HPDE6-E6E7 (cell line): ENCODE data around the gene KLK2.

Experiments used
- DNase-seq: peaks from one replicate; pipeline ENCODE4 v3.0.0; 2011; ENCODE audit warnings: missing footprints; ENCODE audit errors: extremely low spot score

The KLK2 gene

DNA sequence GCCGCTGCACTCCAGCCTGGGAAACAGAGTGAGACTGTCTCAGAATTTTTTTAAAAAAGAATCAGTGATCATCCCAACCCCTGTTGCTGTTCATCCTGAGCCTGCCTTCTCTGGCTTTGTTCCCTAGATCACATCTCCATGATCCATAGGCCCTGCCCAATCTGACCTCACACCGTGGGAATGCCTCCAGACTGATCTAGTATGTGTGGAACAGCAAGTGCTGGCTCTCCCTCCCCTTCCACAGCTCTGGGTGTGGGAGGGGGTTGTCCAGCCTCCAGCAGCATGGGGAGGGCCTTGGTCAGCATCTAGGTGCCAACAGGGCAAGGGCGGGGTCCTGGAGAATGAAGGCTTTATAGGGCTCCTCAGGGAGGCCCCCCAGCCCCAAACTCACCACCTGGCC, at the start of gene KLK2:
TSS of gene KLK2 (plus strand) at position 384 of the 400 bp plus-strand sequence. CDS start 35 bp downstream, outside the sequence.
- no peak for DNase-seq

DNA sequence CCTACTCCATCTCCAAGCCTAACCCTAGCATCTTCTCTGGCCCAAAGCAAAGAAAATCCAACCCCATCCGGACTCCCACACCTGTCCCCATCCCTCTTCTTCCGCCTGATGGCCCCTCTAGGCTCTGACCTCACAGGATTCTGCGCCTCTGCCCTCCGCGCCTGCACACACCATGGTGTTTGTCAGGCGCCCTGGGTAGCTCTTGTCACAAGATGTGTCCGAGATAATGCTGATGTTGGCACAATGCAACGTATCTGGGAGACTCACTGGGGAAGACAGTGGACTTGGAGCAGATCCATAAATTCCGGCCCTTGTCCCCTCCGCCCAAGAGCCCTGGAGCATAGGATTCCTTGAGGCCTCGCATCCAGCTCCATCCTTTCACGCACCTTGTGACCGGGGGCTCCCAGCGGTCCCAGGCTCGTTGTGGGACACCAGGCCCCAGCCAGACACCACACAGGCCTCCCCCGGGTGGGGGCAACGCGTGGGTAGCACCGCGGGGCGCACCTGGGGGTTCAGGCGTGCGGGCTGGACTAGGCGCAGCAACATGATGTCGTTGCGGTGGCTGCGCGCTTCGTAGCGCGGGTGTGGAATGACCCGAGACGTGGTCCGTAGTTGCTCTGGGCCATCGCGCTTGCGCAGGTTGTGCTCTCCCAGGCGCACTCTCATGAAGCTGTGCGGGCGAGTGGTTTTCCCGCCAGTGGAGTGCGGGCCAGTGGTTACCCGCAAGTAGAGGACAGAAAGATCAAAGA, 46.6 kb upstream of the KLK2 start:
- DNase-seq = no peak

GRCh38 chr19:50827476-50827875, 45.8 kb upstream of the KLK2 start:
- no peak for DNase-seq

DNA sequence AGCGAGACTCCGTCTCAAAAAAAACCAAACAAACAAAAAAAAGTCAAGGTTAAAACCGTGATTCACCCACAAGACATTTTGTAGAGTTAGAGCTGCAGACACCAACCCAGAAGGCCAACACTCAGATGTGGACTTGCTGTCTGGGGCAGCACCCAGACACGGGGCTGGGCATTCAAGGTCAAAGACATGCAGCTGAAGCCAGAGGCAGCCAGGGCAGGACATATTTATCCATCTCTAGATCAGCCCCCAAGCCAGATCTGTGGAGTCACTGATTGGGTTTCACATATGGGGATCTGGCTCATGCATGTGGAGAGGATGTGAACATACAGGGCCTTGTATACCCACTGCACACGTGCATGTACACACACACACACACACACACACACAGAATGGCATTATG, 43.4 kb upstream of the KLK2 start:
- no peak for DNase-seq

- no peak for DNase-seq
Measured at GRCh38 chr19:50830266-50831025, 42.8 kb upstream of the KLK2 start.

DNA sequence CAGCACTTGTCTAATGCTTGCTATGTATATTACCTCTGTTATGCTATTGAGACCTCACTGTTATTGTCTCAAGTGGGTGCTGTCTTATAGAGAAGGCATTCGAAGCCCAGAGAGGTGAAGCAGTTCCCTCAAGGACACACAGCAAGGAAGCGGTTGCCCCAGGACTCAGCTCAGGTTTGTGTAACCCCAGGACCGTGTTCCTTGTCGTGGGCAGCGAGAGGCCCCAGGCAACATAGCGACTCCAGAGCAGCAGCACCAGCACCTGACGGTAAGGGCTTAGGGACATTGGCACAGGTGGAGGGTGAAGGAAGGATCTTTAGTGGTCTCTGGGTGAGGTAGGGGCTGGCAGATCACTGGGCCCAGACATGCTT, 42.2 kb upstream of the KLK2 start:
- no peak for DNase-seq

- no peak for DNase-seq
Measured at GRCh38 chr19:50832666-50833065, 40.6 kb upstream of the KLK2 start.

GRCh38 chr19:50833117-50833801, 40.0 kb upstream of the KLK2 start, which contains the start of gene KLK15:
TSS of gene KLK15 (minus strand) at chr19:50833574. CDS start at chr19:50831492, 2,082 bp downstream.
- DNase-seq = no peak

- no peak for DNase-seq
Measured at GRCh38 chr19:50833802-50834167, 39.5 kb upstream of the KLK2 start.

- DNase-seq = no peak
Measured at GRCh38 chr19:50835103-50835784, 38.0 kb upstream of the KLK2 start.

GRCh38 chr19:50835785-50836542, 37.3 kb upstream of the KLK2 start:
- DNase-seq = peak; percentile 83

GRCh38 chr19:50836543-50837195, 36.6 kb upstream of the KLK2 start:
- DNase-seq = no peak

- DNase-seq = no peak
Measured at GRCh38 chr19:50837300-50837699, 35.9 kb upstream of the KLK2 start.

DNA sequence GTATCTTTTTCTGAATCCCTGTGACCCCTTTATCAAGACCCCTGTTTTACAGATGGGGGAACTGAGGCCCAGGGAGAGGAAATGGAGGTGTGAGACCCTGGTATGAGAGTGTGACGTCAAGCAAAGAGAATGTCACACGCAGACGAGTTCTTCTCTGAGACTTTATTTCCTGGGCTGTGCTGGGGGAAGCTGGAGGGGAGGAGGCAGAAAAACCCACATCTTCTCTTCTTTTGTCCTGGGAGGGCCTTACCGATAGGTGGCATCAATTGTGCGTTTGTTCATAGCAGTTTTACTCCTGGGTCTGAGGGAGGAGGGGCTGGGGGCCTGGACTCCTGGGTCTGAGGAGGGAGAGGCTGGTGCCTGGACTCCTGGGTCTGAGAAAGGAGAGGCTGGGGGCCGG, 35.0 kb upstream of the KLK2 start:
- no peak for DNase-seq

GRCh38 chr19:50839712-50840655, 33.3 kb upstream of the KLK2 start:
- DNase-seq = no peak

DNA sequence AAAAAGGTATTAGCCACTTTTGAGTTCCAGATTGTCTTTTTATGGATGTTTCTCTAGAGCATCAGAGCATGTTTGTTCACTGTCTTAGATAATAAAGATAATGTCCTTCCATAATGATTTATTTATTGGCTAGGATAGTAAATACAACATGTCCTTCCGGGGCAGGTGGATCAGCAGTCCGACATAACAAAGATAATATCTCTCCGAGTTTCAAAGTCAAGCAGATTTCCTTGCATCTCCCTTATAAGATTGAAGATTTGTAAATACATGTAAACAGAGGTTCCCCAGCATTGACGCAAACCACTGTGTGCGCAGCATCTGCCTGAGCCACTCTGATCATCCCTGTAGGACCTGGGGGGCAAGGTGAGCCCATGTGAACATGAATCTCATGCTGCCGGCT, 31.1 kb upstream of the KLK2 start:
- DNase-seq = no peak

GRCh38 chr19:50843205-50843604, 30.0 kb upstream of the KLK2 start:
- DNase-seq = no peak

- DNase-seq = no peak
Measured at GRCh38 chr19:50843701-50844221, 29.5 kb upstream of the KLK2 start.

DNA sequence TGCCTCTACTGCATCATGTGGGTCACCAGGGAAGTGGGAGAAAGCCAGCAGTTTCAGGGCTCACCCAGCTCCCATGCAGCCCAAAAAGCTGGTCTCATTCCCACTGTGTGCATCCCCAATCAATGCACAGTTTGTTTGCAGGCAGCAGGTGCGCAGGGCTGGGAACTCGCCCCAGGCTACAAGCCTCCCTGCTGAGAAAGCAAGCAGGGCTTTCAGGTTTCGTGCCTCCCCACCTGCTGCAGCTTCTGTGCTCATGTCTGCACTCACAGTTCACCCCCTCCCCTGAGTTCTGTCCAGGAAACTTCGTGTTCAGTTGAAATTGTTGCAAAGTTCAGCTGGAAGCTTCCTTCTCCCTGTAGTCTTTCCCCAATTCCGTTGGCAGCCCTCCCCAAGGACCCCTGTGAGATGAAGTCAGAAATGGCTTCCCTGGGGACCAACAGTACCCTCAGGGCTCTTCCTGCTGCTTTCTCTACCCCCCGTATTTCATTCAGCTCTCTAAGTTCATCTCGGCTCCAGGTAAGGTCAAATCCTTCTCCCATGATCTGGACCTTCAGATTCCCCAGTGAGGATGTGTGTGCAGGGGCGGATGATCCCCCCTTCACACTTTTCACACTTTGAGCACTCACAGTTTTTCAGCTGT, 28.8 kb upstream of the KLK2 start:
- no peak for DNase-seq
